WTC11 (cell line): ENCODE results near the gene COG8. TPM values are rescaled to one million over a fixed set of nuclear protein-coding genes. Genes with fewer than 3 reads are reported as not detected.
A peak's percentile ranks its signal among the peaks of the same experiment; 100 is the strongest.

Source experiments
- AR ChIP-seq: fragments of 250-450 bp; sonication (Bioruptor Pico); IDR thresholded peaks from 2 replicates; pipeline ENCODE4 v1.9.0; 2021; ENCODE audit warnings: mild to moderate bottlenecking
- ARID4B ChIP-seq: sonication (generic); formaldehyde crosslinking; IDR thresholded peaks from 2 replicates; pipeline ENCODE4 v1.8.0; 2023; ENCODE audit warnings: missing genetic modification reagents, mild to moderate bottlenecking, borderline replicate concordance
- CREB1 ChIP-seq: sonication (generic); formaldehyde crosslinking; IDR thresholded peaks from 2 replicates; pipeline ENCODE4 v1.8.0; 2023; ENCODE audit warnings: mild to moderate bottlenecking, missing genetic modification reagents
- E2F4 ChIP-seq: sonication (generic); formaldehyde crosslinking; IDR thresholded peaks from 2 replicates; pipeline ENCODE4 v1.8.1; 2022; ENCODE audit warnings: low read depth, mild to moderate bottlenecking, moderate library complexity, missing genetic modification reagents, borderline replicate concordance
- HMGXB4 ChIP-seq: sonication (generic); formaldehyde crosslinking; IDR thresholded peaks from 2 replicates; pipeline ENCODE4 v1.8.1; 2023; ENCODE audit warnings: mild to moderate bottlenecking, moderate library complexity, missing genetic modification reagents
- MAX ChIP-seq: sonication (generic); formaldehyde crosslinking; IDR thresholded peaks from 2 replicates; pipeline ENCODE4 v1.8.0; 2022; ENCODE audit warnings: mild to moderate bottlenecking, missing genetic modification reagents
- MYBL2 ChIP-seq: sonication (generic); formaldehyde crosslinking; IDR thresholded peaks from 2 replicates; pipeline ENCODE4 v1.8.1; 2023; ENCODE audit warnings: mild to moderate bottlenecking, moderate library complexity, missing genetic modification reagents
- NR2C2 ChIP-seq: sonication (generic); formaldehyde crosslinking; IDR thresholded peaks from 2 replicates; pipeline ENCODE4 v1.8.0; 2022; ENCODE audit warnings: mild to moderate bottlenecking, missing genetic modification reagents
- NR3C1 ChIP-seq: sonication (generic); formaldehyde crosslinking; conservative IDR thresholded peaks from 2 replicates; pipeline ENCODE4 v1.8.1; 2023; ENCODE audit warnings: low read depth, mild to moderate bottlenecking, missing genetic modification reagents
- OVOL2 ChIP-seq: fragments of 250-450 bp; sonication (Bioruptor Pico); IDR thresholded peaks from 2 replicates; pipeline ENCODE4 v1.9.0; 2021; ENCODE audit warnings: mild to moderate bottlenecking, borderline replicate concordance
- PREB ChIP-seq: sonication (generic); formaldehyde crosslinking; IDR thresholded peaks from 2 replicates; pipeline ENCODE4 v1.8.1; 2022; ENCODE audit warnings: mild to moderate bottlenecking, missing genetic modification reagents, moderate library complexity, borderline replicate concordance
- PRRX2 ChIP-seq: fragments of 250-450 bp; sonication (Bioruptor Pico); IDR thresholded peaks from 2 replicates; pipeline ENCODE4 v1.8.0; 2021; ENCODE audit warnings: mild to moderate bottlenecking
- SMAD3 ChIP-seq: sonication (generic); formaldehyde crosslinking; IDR thresholded peaks from 2 replicates; pipeline ENCODE4 v1.8.0; 2022; ENCODE audit warnings: missing genetic modification reagents, mild to moderate bottlenecking, borderline replicate concordance
- SOX15 ChIP-seq: fragments of 250-450 bp; sonication (Bioruptor Pico); IDR thresholded peaks from 2 replicates; pipeline ENCODE4 v1.9.0; 2021; ENCODE audit warnings: mild to moderate bottlenecking
- SP1 ChIP-seq: sonication (generic); formaldehyde crosslinking; conservative IDR thresholded peaks from 2 replicates; pipeline ENCODE4 v1.8.1; 2022; ENCODE audit warnings: missing genetic modification reagents
- USF1 ChIP-seq: sonication (generic); formaldehyde crosslinking; IDR thresholded peaks from 2 replicates; pipeline ENCODE4 v1.8.0; 2022; ENCODE audit warnings: mild to moderate bottlenecking, missing genetic modification reagents
- ZNF232 ChIP-seq: sonication (generic); formaldehyde crosslinking; IDR thresholded peaks from 2 replicates; pipeline ENCODE4 v1.8.0; 2022; ENCODE audit warnings: mild to moderate bottlenecking, missing genetic modification reagents
- ZNF263 ChIP-seq: sonication (generic); formaldehyde crosslinking; IDR thresholded peaks from 2 replicates; pipeline ENCODE4 v1.8.1; 2022; ENCODE audit warnings: low read depth, mild to moderate bottlenecking, moderate library complexity, missing genetic modification reagents
- ZNF425 ChIP-seq: fragments of 250-450 bp; sonication (Bioruptor Pico); conservative IDR thresholded peaks from 2 replicates; pipeline ENCODE4 v1.9.0; 2021; ENCODE audit warnings: mild to moderate bottlenecking
- ZNF512 ChIP-seq: sonication (generic); formaldehyde crosslinking; IDR thresholded peaks from 2 replicates; pipeline ENCODE4 v1.8.1; 2022; ENCODE audit warnings: missing genetic modification reagents, borderline replicate concordance
- total RNA-seq: library from RNA; stranded (reverse); gene quantifications from 3 replicates; pipeline ENCODE4 v1.2.3, GENCODE V29; 2021

The COG8 gene
- total RNA-seq, 1 experiment from 2014 or later, result 56.5 TPM

GRCh38 chr16:69330286-69331109 lies 8.9 kb downstream of the COG8 start, which contains the start of gene PDF (continued):
- TF ChIP-seq PREB, result no peak
- peak; percentile 86 for TF ChIP-seq E2F4
- TF ChIP-seq NR3C1 (CRISPR knock-in tag), result no peak
- peak; percentile 95 for TF ChIP-seq SP1 (CRISPR knock-in tag)
- TF ChIP-seq ZNF512, result no peak
- peak; percentile 50; the same call in 1 of the 2 replicates for TF ChIP-seq MYBL2 (CRISPR knock-in tag)
- no peak for TF ChIP-seq SOX15 (CRISPR knock-in tag)
- peak; percentile 84 for TF ChIP-seq MAX (CRISPR knock-in tag)
- TF ChIP-seq USF1, result peak; percentile 26
- no peak for TF ChIP-seq ARID4B
- TF ChIP-seq AR (CRISPR knock-in tag), result no peak; the same call in 1 of the 2 replicates
- peak; percentile 19 for TF ChIP-seq PRRX2
- peak; percentile 65; the same call in 1 of the 2 replicates for TF ChIP-seq OVOL2 (CRISPR knock-in tag)
- peak; percentile 4 for TF ChIP-seq HMGXB4 (CRISPR knock-in tag)
- no peak for TF ChIP-seq NR2C2
- no peak for TF ChIP-seq ZNF425
- no peak for TF ChIP-seq SMAD3
- TF ChIP-seq ZNF232 (CRISPR knock-in tag), result peak; percentile 60
- TF ChIP-seq CREB1 (CRISPR knock-in tag), result peak; percentile 81; the same call in 1 of the 2 replicates
- peak; percentile 60; the same call in 1 of the 2 replicates for TF ChIP-seq ZNF263 (CRISPR knock-in tag)
